Measurements from ENCODE around the gene RP9. TPM values are rescaled to one million over a fixed set of nuclear protein-coding genes. Genes with fewer than 3 reads are reported as not detected.
A peak's percentile ranks its signal among the peaks of the same experiment; 100 is the strongest.

The RP9 gene
- total and polyA plus RNA-seq, 9 of the 15 experiments (the other 6 are each of a cell fraction or from before 2014, with no cell fraction given) = 10.7 to 44.8 (median 33.4) TPM

- no peak for TF ChIP-seq HES1 (IDR thresholded peaks at IDR 0.05; ENCODE audit: low read depth)
- no peak for TF ChIP-seq PTTG1 (tag; IDR thresholded peaks at IDR 0.05; ENCODE audit: low read depth)
- no peak for TF ChIP-seq TCF7L2 (IDR thresholded peaks at IDR 0.05; ENCODE audit: low read depth, low read length)
- TF ChIP-seq TRIM24 (IDR thresholded peaks at IDR 0.05) = 0 out of 4 replicates have a peak, but pooled peaks of 1 of the 2 experiments have one; percentile 11
- TF ChIP-seq POLR2A (conservative IDR thresholded peaks at IDR 0.05) = no peak
These were observed 54.8 kb downstream of the RP9 start (continued) for GRCh38 chr7:33054261-33054964.

GRCh38 chr7:33053721-33054120, 55.5 kb downstream of the RP9 start:
- FAIRE-seq = no peak
- no TSS peak for BruUV-seq (replicated peaks)

More at GRCh38 chr7:33053721-33054120, 55.5 kb downstream of the RP9 start:
- Histone ChIP-seq H3K4me1 (replicated peaks in 1 of 2; ENCODE audit: control insufficient read depth in 2 of 2, insufficient read depth in 2 of 2, low read length in 2 of 2) (peaks cover 5 to 14% of the 10 kb centered on the region in 2 experiments; a peak in 4 of 5 replicates), H3K27ac (ENCODE audit: extremely low read depth, low read depth, low read length) (peak overlapping the region; percentile 44; the same call in 2 of the 3 replicates), H3K27me3 (ENCODE audit: control insufficient read depth in 2 of 2, insufficient read depth in 2 of 2, low read length in 2 of 2) (no peaks in the 10 kb centered on the region), H2AFZ (ENCODE audit: low read depth, low read length) (no peak overlapping the region), H3K9me3 (replicated peaks; ENCODE audit: control insufficient read depth, insufficient read depth, low read depth, low read length) (no peaks in the 10 kb centered on the region), H3K4me2 (ENCODE audit: insufficient read depth, low read length) (no peak overlapping the region), H3K9ac (ENCODE audit: insufficient read depth in 1 of 2, low read depth in 2 of 2, low read length in 2 of 2) (no peak overlapping the region), H3K36me3 (ENCODE audit: control insufficient read depth, insufficient read depth, low read length) (peaks cover 18% of the 10 kb centered on the region; the same call in 2 of the 3 replicates), H3K9me1 (ENCODE audit: control insufficient read depth, insufficient read depth, low read length) (no peaks in the 10 kb centered on the region), H3K4me3 (no peak overlapping the region), H3K79me2 (ENCODE audit: control insufficient read depth, insufficient read depth, low read length) (peaks cover 98% of the 10 kb centered on the region), H4K20me1 (replicated peaks; ENCODE audit: control insufficient read depth, insufficient read depth, low read length) (no peaks in the 10 kb centered on the region)
- intact Hi-C loops (cut with micrococcal nuclease) = loop anchor here (10.0 kb wide), 1 partner anchor 289 kb away; no protein-coding TSS in a partner anchor
- ChIA-PET POLR2A (interaction anchor here (0.9 to 4.4 kb wide), 3 partner anchors 8 to 13 kb away, joined by 4 to 33 read pairs (median 6); partner anchors contain the start of gene NT5C3A), CTCF (ENCODE audit: low intra/inter-chr PET ratio) (no interaction called here)
- TF ChIP-seq HDAC8 (tag; IDR thresholded peaks at IDR 0.05) (no peak), ZNF707 (CRISPR knock-in tag; conservative IDR thresholded peaks at IDR 0.05) (no peak), ID3 (CRISPR knock-in tag; IDR thresholded peaks at IDR 0.05) (no peak), ID3 (tag; IDR thresholded peaks at IDR 0.05) (no peak), ZFP1 (CRISPR knock-in tag; IDR thresholded peaks at IDR 0.05) (no peak), GABPB2 (CRISPR knock-in tag; conservative IDR thresholded peaks at IDR 0.05) (no peak), RNF219 (CRISPR knock-in tag; IDR thresholded peaks at IDR 0.05) (no peak), STAT5B (CRISPR knock-in tag; IDR thresholded peaks at IDR 0.05) (no peak), FOXA3 (CRISPR knock-in tag; conservative IDR thresholded peaks at IDR 0.05 in 1 of 2, IDR thresholded peaks at IDR 0.05 in 1 of 2) (no peak)
- in situ Hi-C loops (cut with MboI) = no loop called here
- 13% methylated on average over 1 of the region's 1 CpG for WGBS (ENCODE audit: insufficient coverage, low coverage, missing lambda C conversion rate)
- no peak; the same call in 2 of the 3 replicates for ATAC-seq
- no peak for DNase-seq (ENCODE audit: extremely low read depth in 1 of 4, low spot score in 3 of 4)
